HepG2 (cell line): ENCODE results near the gene MFSD12. TPM values are rescaled to one million over a fixed set of nuclear protein-coding genes. Genes with fewer than 3 reads are reported as not detected.

Experiments used
- ATAC-seq: fragments of 200-7000 bp; cut with Tn5 transposase; 3 replicates; pipeline ENCODE4 v1.9.1; 2020; ENCODE audit warnings: mild to moderate bottlenecking, moderate library complexity
- BruUV-seq: library from RNA; stranded (reverse); fragments of 400-500 nt; replicated peaks from 2 replicates; lab custom pipeline; 2021; lab: Mats Ljungman, UMichigan
- CTCF ChIA-PET: fragments of 300-600 bp; formaldehyde crosslinking; extraction: SDS; loops from one replicate; lab custom pipeline; 2021; ENCODE audit warnings: low total read pairs, inconsistent platforms, low intra/inter-chr PET ratio; lab: Yijun Ruan, JAX
- POLR2A ChIA-PET: fragments of 350-600 bp; sonication (Branson Sonifier 250); formaldehyde crosslinking; loops from one replicate; lab custom pipeline; 2020; ENCODE audit warnings: antibody characterized with exemption, inconsistent platforms; lab: Yijun Ruan, JAX
- DNase-seq: peaks from one replicate; pipeline ENCODE4 v3.0.0-alpha.2; 2015; ENCODE audit warnings: low spot score
- FAIRE-seq: peaks from 3 replicates; lab custom pipeline; 2011; peaks lifted over from hg19 to GRCh38; lab: Jason Lieb, UNC
- H2AFZ ChIP-seq: one replicate; pipeline ENCODE4 v1.6.1; 2011; ENCODE audit warnings: low read length, inconsistent platforms
- H3K27ac ChIP-seq: fragments of 300-600 bp; 3 replicates; pipeline ENCODE4 v1.8.0; 2011; ENCODE audit warnings: mixed run types, mild to moderate bottlenecking, mixed read lengths, low read length, inconsistent platforms; ENCODE audit not compliant: insufficient read depth; ENCODE audit errors: extremely low read length
- H3K27me3 ChIP-seq, 2 experiments: fragments of 200-600 bp in 1 of 2; 2 replicates in 1 of 2; 3 replicates in 1 of 2; pipeline versions ENCODE4 v1.6.0 to v1.8.0; 2011; ENCODE audit warnings: low read length in 2 of 2, mild to moderate bottlenecking in 2 of 2, moderate library complexity in 2 of 2, inconsistent platforms in 1 of 2; ENCODE audit not compliant: insufficient read depth in 2 of 2, control insufficient read depth in 1 of 2
- H3K36me3 ChIP-seq, 2 experiments: fragments of 200-600 bp in 1 of 2; replicated peaks in 1 of 2; 2 replicates in 1 of 2; 3 replicates in 1 of 2; pipeline versions ENCODE4 v1.5.1 to v1.8.0; 2011; ENCODE audit warnings: low read length in 2 of 2, inconsistent platforms in 1 of 2; ENCODE audit not compliant: insufficient read depth in 2 of 2, control insufficient read depth in 1 of 2
- H3K4me1 ChIP-seq: 2 replicates; pipeline ENCODE4 v1.5.1; 2012; ENCODE audit warnings: low read length, inconsistent platforms; ENCODE audit not compliant: insufficient read depth
- H3K4me2 ChIP-seq: 2 replicates; pipeline ENCODE4 v1.6.0; 2011; ENCODE audit warnings: low read depth, low read length, inconsistent platforms
- H3K4me3 ChIP-seq, 3 experiments: fragments of 200-600 bp in 1 of 3; sonication (generic), shearing (Covaris generic) in 1 of 3; replicated peaks in 1 of 3; 2 replicates each; pipeline ENCODE4 v1.5.1; 2011 to 2016; ENCODE audit warnings: low read length in 3 of 3, inconsistent platforms in 2 of 3, low read depth in 2 of 3, mild to moderate bottlenecking in 2 of 3, control low read depth in 1 of 3, mixed read lengths in 1 of 3; ENCODE audit not compliant: insufficient read depth in 1 of 3
- H3K79me2 ChIP-seq: one replicate; pipeline ENCODE4 v1.6.1; 2011; ENCODE audit warnings: low read length, inconsistent platforms; ENCODE audit not compliant: insufficient read depth
- H3K9ac ChIP-seq: 2 replicates; pipeline ENCODE4 v1.6.0; 2011; ENCODE audit warnings: mild to moderate bottlenecking, low read depth, low read length, inconsistent platforms; ENCODE audit not compliant: insufficient read depth
- H3K9me3 ChIP-seq: 2 replicates; pipeline ENCODE4 v1.5.1; 2012; ENCODE audit warnings: mild to moderate bottlenecking, low read length
- H4K20me1 ChIP-seq: 2 replicates; pipeline ENCODE4 v1.6.0; 2011; ENCODE audit warnings: inconsistent platforms, mild to moderate bottlenecking, low read length, moderate library complexity; ENCODE audit not compliant: insufficient read depth
- CBX1 ChIP-seq: IDR thresholded peaks from one replicate; pipeline ENCODE4 v1.6.1; 2016; ENCODE audit warnings: antibody characterized with exemption, low read depth
- CCDC6 ChIP-seq: sonication (generic); formaldehyde crosslinking; IDR thresholded peaks from 2 replicates; pipeline ENCODE4 v1.8.1; 2022; ENCODE audit warnings: mild to moderate bottlenecking, missing genetic modification reagents, moderate library complexity
- ELK4 ChIP-seq: sonication (generic); formaldehyde crosslinking; IDR thresholded peaks from 2 replicates; pipeline ENCODE4 v1.9.0; 2021; ENCODE audit warnings: missing genetic modification reagents, borderline replicate concordance
- HNRNPLL ChIP-seq: fragments of 200-400 bp; formaldehyde crosslinking; IDR thresholded peaks from 2 replicates; pipeline ENCODE4 v1.6.1; 2017; ENCODE audit warnings: mild to moderate bottlenecking, low read depth, low read length; ENCODE audit not compliant: poor library complexity, severe bottlenecking
- HOXA3 ChIP-seq: sonication (generic); formaldehyde crosslinking; IDR thresholded peaks from 2 replicates; pipeline ENCODE4 v1.5.0; 2020; ENCODE audit warnings: missing genetic modification reagents
- SP4 ChIP-seq: sonication (generic); formaldehyde crosslinking; IDR thresholded peaks from 2 replicates; pipeline ENCODE4 v1.8.1; 2023; ENCODE audit warnings: mild to moderate bottlenecking, missing genetic modification reagents
- SPEN ChIP-seq: sonication (generic); formaldehyde crosslinking; IDR thresholded peaks from 2 replicates; pipeline ENCODE4 v1.5.1; 2020; ENCODE audit warnings: low read depth, mild to moderate bottlenecking, missing genetic modification reagents
- TFDP2 ChIP-seq: sonication (generic); formaldehyde crosslinking; IDR thresholded peaks from 2 replicates; pipeline ENCODE4 v1.4.0; 2020; ENCODE audit warnings: missing genetic modification reagents
- ZBTB25 ChIP-seq: IDR thresholded peaks from 2 replicates; pipeline ENCODE4 v1.6.1; 2018; ENCODE audit warnings: missing genetic modification reagents
- ZBTB7A ChIP-seq: sonication (generic); formaldehyde crosslinking; IDR thresholded peaks from 2 replicates; pipeline ENCODE4 v1.8.0; 2022; ENCODE audit warnings: mild to moderate bottlenecking, missing genetic modification reagents
- ZFP91 ChIP-seq: sonication (generic); formaldehyde crosslinking; IDR thresholded peaks from 2 replicates; pipeline ENCODE4 v1.9.0; 2022; ENCODE audit warnings: missing genetic modification reagents, mild to moderate bottlenecking, borderline replicate concordance
- ZNF276 ChIP-seq: sonication (generic); formaldehyde crosslinking; IDR thresholded peaks from 2 replicates; pipeline ENCODE4 v1.4.0; 2020; ENCODE audit warnings: mild to moderate bottlenecking, low read depth, missing genetic modification reagents
- ZNF672 ChIP-seq: sonication (generic); formaldehyde crosslinking; IDR thresholded peaks from 2 replicates; pipeline ENCODE4 v1.8.1; 2022; ENCODE audit warnings: missing genetic modification reagents
- ZNF781 ChIP-seq: sonication (generic); formaldehyde crosslinking; IDR thresholded peaks from 2 replicates; pipeline ENCODE4 v1.5.1; 2020; ENCODE audit warnings: borderline replicate concordance, mild to moderate bottlenecking, missing genetic modification reagents; ENCODE audit errors: not compliant biosample characterization
- WGBS: methylation state at CpG from one replicate; pipeline ENCODE4 v1.1.6; 2017; ENCODE audit warnings: low lambda C conversion rate; 5-methylcytosine and 5-hydroxymethylcytosine counted together
- in situ Hi-C: cut with HindIII; loops from 2 replicates; pipeline ENCODE4 v1.10.0; 2017; ENCODE audit warnings: low pct_unique_long_range_greater_than_20kb; ENCODE audit not compliant: extremely low pct_ligation_motif_present
- intact Hi-C: fragments of 100-400 bp; cut with micrococcal nuclease; formaldehyde crosslinking; loops from one replicate; pipeline ENCODE4 v1.10.0; 2022; ENCODE audit not compliant: unreplicated experiment
- polyA plus RNA-seq, 8 experiments: library from polyadenylated mRNA; depleted of rRNA in 3 of 8; stranded (reverse) in 7 of 8; unstranded in 1 of 8; fragments of >200 nt; fragmentation: Illumina TruSeq in 4 of 8; extraction: Trizol in 4 of 8; gene quantifications; 2 replicates each; pipeline versions ENCODE4 v1.2.1 to v1.2.3, GENCODE V29; 2011 to 2016; ENCODE audit warnings: low read depth in 4 of 8, missing spikeins in 1 of 8, mixed read lengths in 1 of 8; ENCODE audit not compliant: insufficient read depth in 1 of 8
- total RNA-seq, 5 experiments: library from RNA; depleted of rRNA; stranded (reverse); fragments of >200 nt; fragmentation: Illumina TruSeq; extraction: Trizol; gene quantifications; 2 replicates each; pipeline ENCODE4 v1.2.3, GENCODE V29; 2016; ENCODE audit warnings: low read depth in 1 of 5

MFSD12 gene
- total and polyA plus RNA-seq, 2 of the 13 experiments (the other 11 are each of a cell fraction or from before 2014, with no cell fraction given): 27.2 to 29.1 TPM

GRCh38 chr19:3572855-3573161 is 15.4 kb upstream of the MFSD12 start, which contains the start of gene HMG20B (continued):
- TF ChIP-seq ZNF672 (CRISPR knock-in tag): no peak

GRCh38 chr19:3572132-3572854 is 14.9 kb upstream of the MFSD12 start:
- CTCF ChIA-PET: no interaction called here
- Histone ChIP-seq H3K4me2 (peak overlapping the region; percentile 77), H3K79me2 (peaks cover 2% of the 10 kb centered on the region), H4K20me1 (peaks cover 4% of the 10 kb centered on the region), H3K4me1 (peaks cover 41% of the 10 kb centered on the region), H3K36me3 (no peaks in the 10 kb centered on the region; a peak in 1 of 5 replicates), H3K27me3 (no peaks in the 10 kb centered on the region), H3K4me3 (peak overlapping the region; percentile 41 to 58 (median 47); a peak in 4 of 6 replicates), H3K9me3 (no peaks in the 10 kb centered on the region), H2AFZ (no peak overlapping the region), H3K9ac (peak overlapping the region; percentile 34; the same call in 1 of the 2 replicates), H3K27ac (no peak overlapping the region)
- DNase-seq: peak; percentile 97
- peak; percentile 94 for ATAC-seq
- WGBS: 11% methylated on average over 8 of the region's 48 CpGs
- BruUV-seq: no TSS peak
- intact Hi-C loops (loop anchor here (5.0 kb wide), 1 partner anchor 65 kb away; the partner anchor contains the start of gene FZR1), in situ Hi-C loops (no loop called here)
- FAIRE-seq: peak; percentile 81
- POLR2A ChIA-PET: no interaction called here
- no peak for TF ChIP-seq ZBTB7A (CRISPR knock-in tag)
- peak; percentile 30 for TF ChIP-seq ZNF781 (CRISPR knock-in tag)
- TF ChIP-seq HOXA3 (CRISPR knock-in tag): peak; percentile 22; the same call in 1 of the 2 replicates
- TF ChIP-seq SPEN (CRISPR knock-in tag): peak; percentile 31; the same call in 1 of the 2 replicates
- peak; percentile 96 for TF ChIP-seq SP4 (CRISPR knock-in tag)
- TF ChIP-seq HNRNPLL: peak; percentile 98
- peak; percentile 62; the same call in 1 of the 2 replicates for TF ChIP-seq ZBTB25 (CRISPR knock-in tag)
- TF ChIP-seq CCDC6 (CRISPR knock-in tag): no peak
- TF ChIP-seq ELK4 (CRISPR knock-in tag): no peak
- no peak for TF ChIP-seq CBX1
- TF ChIP-seq ZFP91 (CRISPR knock-in tag): peak; percentile 100
- 0 out of 2 replicates have a peak, but pooled peaks have one; percentile 46 for TF ChIP-seq ZNF276 (CRISPR knock-in tag)
- TF ChIP-seq TFDP2 (CRISPR knock-in tag): peak; percentile 50; the same call in 1 of the 2 replicates
